Endothelial cell of umbilical vein (primary cell): ENCODE measurements around the gene KCND2. TPM values are rescaled to one million over a fixed set of nuclear protein-coding genes. Genes with fewer than 3 reads are reported as not detected.

Source experiments
- BruUV-seq: library from RNA; stranded (reverse); fragments of 400-500 nt; replicated peaks from 2 replicates; lab custom pipeline; 2021; lab: Mats Ljungman, UMichigan
- CTCF ChIA-PET: fragments of 300-600, 350-600 bp; sonication (Branson Sonifier 250); formaldehyde crosslinking; loops from one replicate; lab custom pipeline; 2021; ENCODE audit warnings: antibody characterized with exemption, inconsistent platforms; lab: Charles Lee
- POLR2A ChIA-PET: fragments of 300-600, 350-600 bp; sonication (Branson Sonifier 250); formaldehyde crosslinking; loops from one replicate; lab custom pipeline; 2021; ENCODE audit warnings: antibody characterized with exemption, inconsistent platforms; lab: Charles Lee
- DNase-seq: peaks from one replicate; pipeline ENCODE4 v3.0.0-alpha.2; 2011; ENCODE audit warnings: low read depth, low spot score
- FAIRE-seq: peaks from 2 replicates; lab custom pipeline; 2011; peaks lifted over from hg19 to GRCh38; lab: Jason Lieb, UNC
- H2AFZ ChIP-seq: 2 replicates; pipeline ENCODE4 v1.6.0; 2012; ENCODE audit warnings: low read depth, low read length, control low read depth, inconsistent platforms
- H3K27ac ChIP-seq: 2 replicates; pipeline ENCODE4 v1.5.1; 2011; ENCODE audit warnings: low read depth, mild to moderate bottlenecking, control low read depth, low read length, moderate library complexity; ENCODE audit not compliant: insufficient read depth
- H3K27me3 ChIP-seq, 2 experiments: 2 replicates each; pipeline versions ENCODE4 v1.6.0 to v1.6.1; 2011; ENCODE audit warnings: low read length in 2 of 2, mixed read lengths in 1 of 2; ENCODE audit not compliant: control insufficient read depth in 2 of 2, insufficient read depth in 2 of 2
- H3K36me3 ChIP-seq, 2 experiments: 2 replicates in 1 of 2; 3 replicates in 1 of 2; pipeline ENCODE4 v1.5.1; 2011; ENCODE audit warnings: low read length in 2 of 2, mild to moderate bottlenecking in 1 of 2, moderate library complexity in 1 of 2; ENCODE audit not compliant: control insufficient read depth in 2 of 2, insufficient read depth in 2 of 2; ENCODE audit errors: extremely low read depth in 1 of 2
- H3K4me1 ChIP-seq: 3 replicates; pipeline ENCODE4 v1.5.1; 2011; ENCODE audit warnings: mild to moderate bottlenecking, low read length; ENCODE audit not compliant: control insufficient read depth, insufficient read depth; ENCODE audit errors: extremely low read depth
- H3K4me2 ChIP-seq: 2 replicates; pipeline ENCODE4 v1.6.1; 2011; ENCODE audit warnings: low read length, control low read depth, mixed read lengths; ENCODE audit not compliant: insufficient read depth
- H3K4me3 ChIP-seq, 3 experiments: fragments of 200-600 bp in 1 of 3; sonication (generic), shearing (Covaris generic) in 1 of 3; replicated peaks in 1 of 3; 2 replicates each; pipeline ENCODE4 v1.5.1; 2011 to 2016; ENCODE audit warnings: control low read depth in 3 of 3, low read length in 3 of 3, mild to moderate bottlenecking in 2 of 3, inconsistent platforms in 1 of 3, low read depth in 1 of 3, moderate library complexity in 1 of 3; ENCODE audit not compliant: insufficient read depth in 1 of 3
- H3K79me2 ChIP-seq: 2 replicates; pipeline ENCODE4 v1.6.0; 2012; ENCODE audit warnings: low read length, inconsistent platforms; ENCODE audit not compliant: control insufficient read depth, insufficient read depth
- H3K9ac ChIP-seq: replicated peaks from 2 replicates; pipeline ENCODE3; 2011; ENCODE audit warnings: low read length, control low read depth; ENCODE audit not compliant: insufficient read depth; ENCODE audit errors: extremely low read depth
- H3K9me1 ChIP-seq: replicated peaks from 3 replicates; pipeline ENCODE4 v1.6.0; 2011; ENCODE audit warnings: mild to moderate bottlenecking, low read length; ENCODE audit not compliant: control insufficient read depth, insufficient read depth; ENCODE audit errors: extremely low read depth
- H3K9me3 ChIP-seq: replicated peaks from 2 replicates; pipeline ENCODE4 v1.5.1; 2012; ENCODE audit warnings: low read length, inconsistent platforms; ENCODE audit not compliant: control insufficient read depth, insufficient read depth
- H4K20me1 ChIP-seq: replicated peaks from 2 replicates; pipeline ENCODE3; 2011; ENCODE audit warnings: mild to moderate bottlenecking, low read length; ENCODE audit not compliant: control insufficient read depth, insufficient read depth; ENCODE audit errors: extremely low read depth
- EZH2 ChIP-seq: IDR thresholded peaks from 2 replicates; pipeline ENCODE4 v1.6.1; 2012; ENCODE audit warnings: borderline replicate concordance, low read depth, mild to moderate bottlenecking, moderate library complexity, low read length, inconsistent platforms; ENCODE audit not compliant: severe bottlenecking
- FOS ChIP-seq: IDR thresholded peaks from 2 replicates; pipeline ENCODE4 v1.6.1; 2011; ENCODE audit warnings: mild to moderate bottlenecking, low read length, moderate library complexity, borderline replicate concordance; ENCODE audit not compliant: insufficient read depth
- GATA2 ChIP-seq: IDR thresholded peaks from 2 replicates; pipeline ENCODE4 v1.7.0; 2011; ENCODE audit warnings: low read depth, mild to moderate bottlenecking, moderate library complexity, mixed read lengths, low read length; ENCODE audit not compliant: insufficient read length, insufficient read depth
- JUN ChIP-seq: IDR thresholded peaks from 2 replicates; pipeline ENCODE4 v1.6.1; 2011; ENCODE audit warnings: borderline replicate concordance, low read depth; ENCODE audit not compliant: insufficient read length, insufficient read depth
- MYC ChIP-seq: IDR thresholded peaks from one replicate; pipeline ENCODE4 v1.6.1; 2011; ENCODE audit warnings: mild to moderate bottlenecking, low read depth, low read length
- POLR2A ChIP-seq: IDR thresholded peaks from 2 replicates; pipeline ENCODE4 v1.6.1; 2012; ENCODE audit warnings: low read depth, mild to moderate bottlenecking, control low read depth, low read length
- POLR2AphosphoS5 ChIP-seq: IDR thresholded peaks from 2 replicates; pipeline ENCODE4 v1.6.1; 2012; ENCODE audit warnings: low read depth, mild to moderate bottlenecking, control low read depth, low read length, moderate library complexity; ENCODE audit not compliant: insufficient read depth
- dilution Hi-C: fragments of 300-500 bp; cut with MboI; formaldehyde crosslinking; loops from one replicate; pipeline ENCODE4 v1.15.0; 2019; ENCODE audit warnings: low sequenced_read_pairs; ENCODE audit not compliant: extremely low pct_ligation_motif_present
- intact Hi-C: fragments of 100-400 bp; cut with micrococcal nuclease; formaldehyde crosslinking; loops from one replicate; pipeline ENCODE4 v1.10.0; 2022
- polyA plus RNA-seq, 4 experiments: library from polyadenylated mRNA; depleted of rRNA in 3 of 4; stranded (reverse) in 3 of 4; unstranded in 1 of 4; fragments of >200 nt; gene quantifications; 2 replicates each; pipeline versions ENCODE4 v1.2.1 to v1.2.3, GENCODE V29; 2011 to 2012; ENCODE audit warnings: missing spikeins in 1 of 4
- total RNA-seq: library from RNA; stranded (reverse); gene quantifications from 2 replicates; pipeline ENCODE4 v1.2.3, GENCODE V29; 2021
- TF ChIP-seq, protein P1 (sequence below), 2 donors: IDR thresholded peaks; 1 replicate in 1 of 2; 2 replicates in 1 of 2; pipeline ENCODE4 v1.5.1; 2011; ENCODE audit warnings: low read length in 2 of 2, mild to moderate bottlenecking in 2 of 2, moderate library complexity in 2 of 2, control low read depth in 1 of 2, inconsistent platforms in 1 of 2, low read depth in 1 of 2; ENCODE audit not compliant: insufficient read depth in 1 of 2; ENCODE audit errors: extremely low read depth in 1 of 2
- TF ChIP-seq, protein P2 (sequence below): IDR thresholded peaks from 2 replicates; pipeline ENCODE4 v1.6.1; 2011; ENCODE audit not compliant: insufficient read depth, insufficient read length

The KCND2 gene
- total and polyA plus RNA-seq, 2 donors (not counting 3 experiments of a cell fraction or from before 2014, with no cell fraction given), result not detected

DNA sequence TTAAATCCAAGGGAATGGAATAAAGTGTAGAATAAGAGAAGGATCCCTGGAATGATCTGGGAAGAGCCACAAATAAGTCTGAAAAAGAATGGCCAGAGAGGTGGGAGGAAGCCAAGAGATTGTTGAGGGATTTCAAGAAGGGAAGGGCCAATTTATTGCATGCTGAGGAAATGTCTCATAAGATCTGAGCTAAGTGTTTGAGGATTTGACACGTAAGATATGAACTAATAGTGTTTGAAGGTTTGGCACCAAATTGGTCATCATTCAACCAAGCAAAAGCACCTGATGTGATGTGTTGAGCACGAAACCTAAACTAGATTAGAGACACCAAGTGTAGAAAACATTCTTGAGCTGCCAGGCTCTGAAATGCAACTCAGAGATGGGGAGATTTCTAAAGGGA is 487.1 kb downstream of the KCND2 start:
- no peak overlapping the region for H3K4me3 ChIP-seq
- H3K9ac ChIP-seq, result no peak overlapping the region
- H4K20me1 ChIP-seq, result no peaks in the 10 kb centered on the region
- no peak for DNase-seq
- H3K36me3 ChIP-seq, result no peaks in the 10 kb centered on the region
- H3K4me1 ChIP-seq, result no peaks in the 10 kb centered on the region
- no peaks in the 10 kb centered on the region for H3K9me1 ChIP-seq
- dilution Hi-C loops, result no loop called here
- no TSS peak for BruUV-seq
- H3K27ac ChIP-seq, result no peak overlapping the region
- H3K9me3 ChIP-seq, result no peaks in the 10 kb centered on the region
- H2AFZ ChIP-seq, result no peak overlapping the region
- H3K4me2 ChIP-seq, result no peak overlapping the region
- no peak for FAIRE-seq
- intact Hi-C loops, result no loop called here
- H3K27me3 ChIP-seq, result no peaks in the 10 kb centered on the region
- no peaks in the 10 kb centered on the region for H3K79me2 ChIP-seq
- no peak for TF ChIP-seq EZH2
- no peak for TF ChIP-seq FOS
- no peak for TF ChIP-seq GATA2
- TF ChIP-seq, protein P1, sequence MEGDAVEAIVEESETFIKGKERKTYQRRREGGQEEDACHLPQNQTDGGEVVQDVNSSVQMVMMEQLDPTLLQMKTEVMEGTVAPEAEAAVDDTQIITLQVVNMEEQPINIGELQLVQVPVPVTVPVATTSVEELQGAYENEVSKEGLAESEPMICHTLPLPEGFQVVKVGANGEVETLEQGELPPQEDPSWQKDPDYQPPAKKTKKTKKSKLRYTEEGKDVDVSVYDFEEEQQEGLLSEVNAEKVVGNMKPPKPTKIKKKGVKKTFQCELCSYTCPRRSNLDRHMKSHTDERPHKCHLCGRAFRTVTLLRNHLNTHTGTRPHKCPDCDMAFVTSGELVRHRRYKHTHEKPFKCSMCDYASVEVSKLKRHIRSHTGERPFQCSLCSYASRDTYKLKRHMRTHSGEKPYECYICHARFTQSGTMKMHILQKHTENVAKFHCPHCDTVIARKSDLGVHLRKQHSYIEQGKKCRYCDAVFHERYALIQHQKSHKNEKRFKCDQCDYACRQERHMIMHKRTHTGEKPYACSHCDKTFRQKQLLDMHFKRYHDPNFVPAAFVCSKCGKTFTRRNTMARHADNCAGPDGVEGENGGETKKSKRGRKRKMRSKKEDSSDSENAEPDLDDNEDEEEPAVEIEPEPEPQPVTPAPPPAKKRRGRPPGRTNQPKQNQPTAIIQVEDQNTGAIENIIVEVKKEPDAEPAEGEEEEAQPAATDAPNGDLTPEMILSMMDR (IDR thresholded peaks at IDR 0.05; ENCODE audit: extremely low read depth in 1 of 2, insufficient read depth in 1 of 2, low read depth in 1 of 2, low read length in 2 of 2), result no peak
- TF ChIP-seq, protein P2, sequence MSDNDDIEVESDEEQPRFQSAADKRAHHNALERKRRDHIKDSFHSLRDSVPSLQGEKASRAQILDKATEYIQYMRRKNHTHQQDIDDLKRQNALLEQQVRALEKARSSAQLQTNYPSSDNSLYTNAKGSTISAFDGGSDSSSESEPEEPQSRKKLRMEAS, result no peak
- no peak for TF ChIP-seq MYC
- no peak for TF ChIP-seq POLR2A
- no peak for TF ChIP-seq JUN
- no peak for TF ChIP-seq POLR2AphosphoS5
- CTCF ChIA-PET, result no interaction called here
- POLR2A ChIA-PET, result no interaction called here
